A673 (cell line): ENCODE results near the gene DLG2. TPM values are rescaled to one million over a fixed set of nuclear protein-coding genes. Genes with fewer than 3 reads are reported as not detected.

Source experiments
- BruUV-seq: library from RNA; stranded (reverse); fragments of 400-500 nt; replicated peaks from 2 replicates; lab custom pipeline; 2021; lab: Mats Ljungman, UMichigan
- CTCF ChIA-PET: fragments of 300-600 bp; sonication (Branson Sonifier 250); formaldehyde crosslinking; loops from one replicate; lab custom pipeline; 2022; ENCODE audit warnings: antibody characterized with exemption; lab: Charles Lee
- POLR2A ChIA-PET: fragments of 300-600 bp; sonication (Branson Sonifier 250); formaldehyde crosslinking; loops from one replicate; lab custom pipeline; 2022; ENCODE audit warnings: antibody characterized with exemption; ENCODE audit not compliant: low non-redundant PET; lab: Charles Lee
- DNase-seq: peaks from one replicate; pipeline ENCODE4 v3.0.0-alpha.2; 2015; ENCODE audit warnings: low spot score
- H3K27ac ChIP-seq: fragments of 200-600 bp; sonication (generic); 2 replicates; pipeline ENCODE4 v1.5.1; 2016; ENCODE audit warnings: mixed run types, low read depth, mild to moderate bottlenecking, mixed read lengths, antibody characterized with exemption, low read length; ENCODE audit not compliant: poor library complexity, severe bottlenecking
- H3K27me3 ChIP-seq: fragments of 200-600 bp; sonication (generic); replicated peaks from 2 replicates; pipeline ENCODE4 v1.6.1; 2017; ENCODE audit warnings: mixed run types, low read depth, mild to moderate bottlenecking, mixed read lengths, antibody characterized with exemption, low read length; ENCODE audit not compliant: insufficient read depth, poor library complexity
- H3K36me3 ChIP-seq: fragments of 200-600 bp; sonication (generic); 2 replicates; pipeline ENCODE4 v1.6.1; 2016; ENCODE audit warnings: mixed run types, mild to moderate bottlenecking, mixed read lengths, antibody characterized with exemption, low read length; ENCODE audit not compliant: insufficient read depth, poor library complexity, severe bottlenecking
- H3K4me1 ChIP-seq: fragments of 200-600 bp; sonication (generic); 2 replicates; pipeline ENCODE4 v1.6.1; 2017; ENCODE audit warnings: mixed run types, mild to moderate bottlenecking, mixed read lengths, antibody characterized with exemption, low read length; ENCODE audit not compliant: insufficient read depth, poor library complexity, severe bottlenecking
- H3K4me3 ChIP-seq: fragments of 200-600 bp; sonication (generic); 2 replicates; pipeline ENCODE4 v1.5.1; 2016; ENCODE audit warnings: low read depth, mixed run types, mild to moderate bottlenecking, mixed read lengths, low read length; ENCODE audit not compliant: poor library complexity, severe bottlenecking
- H3K9me3 ChIP-seq: fragments of 200-600 bp; sonication (generic); 2 replicates; pipeline ENCODE4 v1.6.1; 2016; ENCODE audit warnings: mixed run types, low read depth, mild to moderate bottlenecking, mixed read lengths, antibody characterized with exemption, low read length; ENCODE audit not compliant: poor library complexity, severe bottlenecking
- EZH2 ChIP-seq: fragments of 200-600 bp; sonication (generic); IDR thresholded peaks from 2 replicates; pipeline ENCODE4 v1.6.1; 2017; ENCODE audit warnings: borderline replicate concordance, low read depth, mild to moderate bottlenecking, mixed read lengths, antibody characterized with exemption, low read length; ENCODE audit not compliant: poor library complexity, severe bottlenecking
- intact Hi-C: fragments of 100-400 bp; cut with micrococcal nuclease; formaldehyde crosslinking; loops from one replicate; pipeline ENCODE4 v1.10.0; 2022; ENCODE audit not compliant: unreplicated experiment
- total RNA-seq: library from RNA; stranded (reverse); gene quantifications from 2 replicates; pipeline ENCODE4 v1.2.3, GENCODE V29; 2021
- TF ChIP-seq, protein P1 (sequence below): fragments of 300-800, 200-600 bp; sonication (generic); conservative IDR thresholded peaks from 2 replicates; pipeline ENCODE4 v1.5.1; 2017; ENCODE audit warnings: low read depth, mild to moderate bottlenecking, antibody characterized with exemption, low read length, moderate library complexity, mixed read lengths

DLG2 gene
- total RNA-seq, 1 experiment from 2014 or later = 277 TPM

DNA sequence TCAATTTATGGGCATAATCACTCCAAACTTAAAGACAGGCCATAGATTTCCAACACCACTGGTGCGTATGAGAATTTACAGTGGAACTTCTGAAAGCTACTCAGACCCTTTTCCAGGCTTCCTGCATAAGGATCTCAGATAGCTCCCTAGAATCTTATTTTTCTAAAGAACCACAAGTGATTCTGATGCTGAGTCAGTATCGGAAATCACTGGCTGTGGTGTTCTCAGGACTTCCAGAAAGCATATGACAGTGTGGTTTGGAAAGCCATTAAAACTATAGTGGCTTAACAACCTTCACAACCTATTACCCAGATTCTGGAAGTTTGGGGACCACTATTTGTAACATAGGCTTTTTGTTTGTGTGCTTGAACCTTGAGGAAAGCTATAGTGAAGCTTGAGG, 756.0 kb downstream of the DLG2 start:
- no peaks in the 10 kb centered on the region for H3K36me3 ChIP-seq
- BruUV-seq = no TSS peak
- DNase-seq = no peak
- no peaks in the 10 kb centered on the region for H3K27me3 ChIP-seq
- TF ChIP-seq, protein P1, sequence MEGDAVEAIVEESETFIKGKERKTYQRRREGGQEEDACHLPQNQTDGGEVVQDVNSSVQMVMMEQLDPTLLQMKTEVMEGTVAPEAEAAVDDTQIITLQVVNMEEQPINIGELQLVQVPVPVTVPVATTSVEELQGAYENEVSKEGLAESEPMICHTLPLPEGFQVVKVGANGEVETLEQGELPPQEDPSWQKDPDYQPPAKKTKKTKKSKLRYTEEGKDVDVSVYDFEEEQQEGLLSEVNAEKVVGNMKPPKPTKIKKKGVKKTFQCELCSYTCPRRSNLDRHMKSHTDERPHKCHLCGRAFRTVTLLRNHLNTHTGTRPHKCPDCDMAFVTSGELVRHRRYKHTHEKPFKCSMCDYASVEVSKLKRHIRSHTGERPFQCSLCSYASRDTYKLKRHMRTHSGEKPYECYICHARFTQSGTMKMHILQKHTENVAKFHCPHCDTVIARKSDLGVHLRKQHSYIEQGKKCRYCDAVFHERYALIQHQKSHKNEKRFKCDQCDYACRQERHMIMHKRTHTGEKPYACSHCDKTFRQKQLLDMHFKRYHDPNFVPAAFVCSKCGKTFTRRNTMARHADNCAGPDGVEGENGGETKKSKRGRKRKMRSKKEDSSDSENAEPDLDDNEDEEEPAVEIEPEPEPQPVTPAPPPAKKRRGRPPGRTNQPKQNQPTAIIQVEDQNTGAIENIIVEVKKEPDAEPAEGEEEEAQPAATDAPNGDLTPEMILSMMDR = no peak
- TF ChIP-seq EZH2 = no peak
- ChIA-PET POLR2A (no interaction called here), CTCF (no interaction called here)
- intact Hi-C loops = no loop called here
- H3K4me3 ChIP-seq = no peak overlapping the region
- H3K27ac ChIP-seq = no peak overlapping the region
- no peaks in the 10 kb centered on the region for H3K4me1 ChIP-seq
- no peaks in the 10 kb centered on the region for H3K9me3 ChIP-seq

DNA sequence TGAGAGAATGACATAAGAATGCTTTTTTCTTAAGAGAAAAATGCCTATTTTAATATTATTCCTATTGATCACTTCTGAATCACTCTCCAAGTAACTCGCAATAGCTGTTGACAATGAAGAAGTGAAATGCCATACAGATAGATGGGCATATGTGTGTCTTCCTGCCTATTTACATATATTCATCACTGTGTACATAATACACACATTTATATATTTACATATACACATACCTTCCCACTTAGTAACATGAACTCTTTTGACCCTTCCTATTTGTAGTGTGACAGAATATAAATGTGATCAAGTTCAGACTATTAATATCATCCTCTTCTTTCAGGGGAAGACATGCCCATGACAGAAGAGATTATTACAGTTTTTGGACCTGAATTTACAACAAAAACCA, 756.7 kb downstream of the DLG2 start:
- no TSS peak for BruUV-seq
- Histone ChIP-seq H3K27ac (no peak overlapping the region), H3K36me3 (no peaks in the 10 kb centered on the region), H3K27me3 (no peaks in the 10 kb centered on the region), H3K9me3 (no peaks in the 10 kb centered on the region), H3K4me3 (no peak overlapping the region), H3K4me1 (no peaks in the 10 kb centered on the region)
- TF ChIP-seq, protein P1 = no peak
- no peak for TF ChIP-seq EZH2
- DNase-seq = no peak
- CTCF ChIA-PET = no interaction called here
- POLR2A ChIA-PET = no interaction called here
- intact Hi-C loops = no loop called here

DNA sequence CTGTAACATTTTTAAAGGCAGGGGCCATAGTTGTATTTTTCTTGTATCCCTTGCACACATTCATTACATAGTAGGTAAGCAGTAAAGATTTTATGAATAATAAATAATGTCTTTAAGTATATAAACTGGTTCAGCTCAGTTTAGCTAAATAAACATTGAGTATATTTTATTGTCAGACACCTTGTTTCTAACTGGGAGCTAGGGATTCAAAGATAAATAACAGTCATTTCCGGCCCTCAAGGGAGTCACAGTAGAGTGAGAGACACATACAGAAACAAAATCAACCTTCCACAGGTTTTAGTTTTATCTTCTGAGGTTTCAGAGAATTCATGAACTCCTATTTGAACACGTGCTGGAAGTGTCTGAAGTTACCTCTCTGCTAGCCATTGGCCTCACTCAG, 760.2 kb downstream of the DLG2 start:
- TF ChIP-seq EZH2 = no peak
- TF ChIP-seq, protein P1 = no peak
- DNase-seq = no peak
- Histone ChIP-seq H3K4me3 (no peak overlapping the region), H3K27me3 (no peaks in the 10 kb centered on the region), H3K4me1 (no peaks in the 10 kb centered on the region), H3K9me3 (no peaks in the 10 kb centered on the region), H3K27ac (no peak overlapping the region), H3K36me3 (no peaks in the 10 kb centered on the region)
- BruUV-seq = no TSS peak
- intact Hi-C loops = no loop called here
- POLR2A ChIA-PET = no interaction called here
- CTCF ChIA-PET = no interaction called here
